PC-9 (cell line): Measurements from ENCODE around the gene CEP83. TPM values are rescaled to one million over a fixed set of nuclear protein-coding genes. Genes with fewer than 3 reads are reported as not detected.
A peak's percentile ranks its signal among the peaks of the same experiment; 100 is the strongest.
"Not testable (repeated sequence)": the region's sequence is repeated elsewhere in the genome, so short reads cannot be mapped to it uniquely, and the experiment has no call there.

ENCODE experiments used
- BruUV-seq: library from RNA; stranded (reverse); fragments of 400-500 nt; replicated peaks from 2 replicates; lab custom pipeline; 2021; lab: Mats Ljungman, UMichigan
- CTCF ChIA-PET: fragments of 300-600 bp; sonication (Branson Sonifier 250); formaldehyde crosslinking; loops from one replicate; lab custom pipeline; 2022; ENCODE audit warnings: antibody characterized with exemption; lab: Charles Lee
- POLR2A ChIA-PET: fragments of 300-600 bp; sonication (Branson Sonifier 250); formaldehyde crosslinking; loops from one replicate; lab custom pipeline; 2022; ENCODE audit warnings: antibody characterized with exemption; ENCODE audit not compliant: unreplicated experiment; lab: Charles Lee
- DNase-seq, 2 experiments: peaks; one replicate each; pipeline versions ENCODE4 v3.0.0 to v3.0.0-alpha.2; 2015 to 2022; ENCODE audit warnings: mixed read lengths in 1 of 2
- H2AFZ ChIP-seq: fragments of 200-600 bp; sonication (generic); 2 replicates; pipeline ENCODE4 v1.8.1; 2017; ENCODE audit warnings: antibody characterized with exemption
- H3F3A ChIP-seq: fragments of 200-600 bp; sonication (generic); 2 replicates; pipeline ENCODE4 v1.8.1; 2017; ENCODE audit warnings: antibody characterized with exemption, mild to moderate bottlenecking, low read depth; ENCODE audit not compliant: insufficient read depth
- H3K27ac ChIP-seq: fragments of 200-600 bp; sonication (generic); 2 replicates; pipeline ENCODE4 v1.6.1; 2016; ENCODE audit warnings: mixed run types
- H3K27me3 ChIP-seq: fragments of 200-600 bp; sonication (generic); 2 replicates; pipeline ENCODE4 v1.6.1; 2016; ENCODE audit warnings: low read depth, mixed run types; ENCODE audit not compliant: insufficient read depth
- H3K36me3 ChIP-seq: fragments of 200-600 bp; sonication (generic); 2 replicates; pipeline ENCODE4 v1.6.1; 2016; ENCODE audit warnings: low read depth, mixed run types
- H3K4me1 ChIP-seq: fragments of 200-600 bp; sonication (generic); replicated peaks from 2 replicates; pipeline ENCODE4 v1.6.1; 2016; ENCODE audit warnings: mixed run types; ENCODE audit not compliant: insufficient read depth
- H3K4me2 ChIP-seq: fragments of 200-600 bp; sonication (generic); 2 replicates; pipeline ENCODE4 v1.6.1; 2017; ENCODE audit warnings: mixed run types
- H3K4me3 ChIP-seq: fragments of 200-600 bp; sonication (generic); 2 replicates; pipeline ENCODE4 v1.6.1; 2016; ENCODE audit warnings: mixed run types
- H3K79me2 ChIP-seq: fragments of 200-600 bp; sonication (generic); 2 replicates; pipeline ENCODE4 v1.6.1; 2017; ENCODE audit warnings: low read depth, mixed run types
- H3K9me2 ChIP-seq: fragments of 200-600 bp; sonication (generic); 2 replicates; pipeline ENCODE4 v1.8.1; 2017; ENCODE audit warnings: mild to moderate bottlenecking; ENCODE audit not compliant: insufficient read depth
- H3K9me3 ChIP-seq: fragments of 200-600 bp; sonication (generic); 2 replicates; pipeline ENCODE4 v1.8.1; 2016; ENCODE audit warnings: low read depth; ENCODE audit not compliant: insufficient read depth
- H4K20me1 ChIP-seq: fragments of 200-600 bp; sonication (generic); 2 replicates; pipeline ENCODE4 v1.8.1; 2017; ENCODE audit not compliant: insufficient read depth
- EZH2 ChIP-seq: fragments of 200-600 bp; sonication (generic); IDR thresholded peaks from 2 replicates; pipeline ENCODE4 v1.8.0; 2017; ENCODE audit warnings: antibody characterized with exemption, low read depth
- intact Hi-C: fragments of 100-400 bp; cut with micrococcal nuclease; formaldehyde crosslinking; loops from one replicate; pipeline ENCODE4 v1.10.0; 2022; ENCODE audit not compliant: unreplicated experiment
- total RNA-seq: library from RNA; stranded (reverse); gene quantifications from 2 replicates; pipeline ENCODE4 v1.2.3, GENCODE V29; 2021
- TF ChIP-seq, protein P1 (sequence below): fragments of 200-600 bp; sonication (generic); conservative IDR thresholded peaks from 2 replicates; pipeline ENCODE4 v1.6.1; 2017; ENCODE audit warnings: mixed run types, antibody characterized with exemption, mild to moderate bottlenecking, moderate library complexity

Gene CEP83
- total RNA-seq, 1 experiment from 2014 or later, result 19.6 TPM

DNA sequence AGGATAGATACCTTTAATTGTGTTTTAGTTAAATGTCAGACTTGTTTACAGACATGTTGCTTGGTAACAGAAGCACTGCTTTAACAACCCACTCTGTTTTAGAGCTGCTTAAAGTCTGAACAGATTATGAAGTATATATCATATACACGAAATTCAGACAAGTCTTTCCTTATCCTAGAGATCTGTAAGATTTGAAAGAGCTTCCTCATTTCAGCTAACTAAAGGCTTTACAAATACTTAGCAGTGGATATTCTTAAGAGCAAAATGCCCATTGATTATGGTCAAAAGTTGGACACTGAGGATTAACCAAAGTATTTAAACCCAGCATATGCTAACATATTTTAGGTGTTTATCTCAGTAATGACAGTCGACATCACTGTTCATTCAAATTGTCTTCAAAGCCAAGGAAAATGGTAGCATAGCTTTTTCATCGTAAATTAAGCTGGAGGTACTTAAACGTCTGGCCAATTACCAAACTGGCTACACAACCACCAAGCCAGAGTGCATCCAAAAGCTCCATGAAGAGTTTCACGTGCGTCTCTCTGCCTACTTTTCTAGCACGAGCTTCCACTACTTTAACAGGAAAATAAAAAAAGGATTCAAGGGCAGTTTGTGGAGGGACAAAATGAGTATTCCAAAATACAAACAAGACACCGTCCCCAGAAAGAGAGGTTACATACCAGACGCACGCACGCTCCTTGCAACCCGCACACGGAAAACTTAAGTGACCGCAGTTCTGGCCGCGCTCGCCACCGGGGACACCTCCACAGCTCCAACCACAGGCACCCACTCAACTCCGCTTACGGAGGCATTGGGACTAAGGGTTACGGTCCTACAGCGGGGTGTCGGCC is 565 bp downstream of the CEP83 start:
- CTCF ChIA-PET, result no interaction called here
- H3K27ac ChIP-seq, result peak overlapping the region; percentile 57
- BruUV-seq, result TSS peak; percentile 73
- H3F3A ChIP-seq, result no peaks in the 10 kb centered on the region
- H3K36me3 ChIP-seq, result no peaks in the 10 kb centered on the region
- POLR2A ChIA-PET, result interaction anchor here (0.6 kb wide), 2 partner anchors 694 to 821 kb away, joined by 3 to 8 read pairs; no protein-coding TSS in a partner anchor
- 0 out of 2 replicates have a peak, but pooled peaks cover 3% of the 10 kb centered on the region for H3K9me3 ChIP-seq
- TF ChIP-seq, protein P1, sequence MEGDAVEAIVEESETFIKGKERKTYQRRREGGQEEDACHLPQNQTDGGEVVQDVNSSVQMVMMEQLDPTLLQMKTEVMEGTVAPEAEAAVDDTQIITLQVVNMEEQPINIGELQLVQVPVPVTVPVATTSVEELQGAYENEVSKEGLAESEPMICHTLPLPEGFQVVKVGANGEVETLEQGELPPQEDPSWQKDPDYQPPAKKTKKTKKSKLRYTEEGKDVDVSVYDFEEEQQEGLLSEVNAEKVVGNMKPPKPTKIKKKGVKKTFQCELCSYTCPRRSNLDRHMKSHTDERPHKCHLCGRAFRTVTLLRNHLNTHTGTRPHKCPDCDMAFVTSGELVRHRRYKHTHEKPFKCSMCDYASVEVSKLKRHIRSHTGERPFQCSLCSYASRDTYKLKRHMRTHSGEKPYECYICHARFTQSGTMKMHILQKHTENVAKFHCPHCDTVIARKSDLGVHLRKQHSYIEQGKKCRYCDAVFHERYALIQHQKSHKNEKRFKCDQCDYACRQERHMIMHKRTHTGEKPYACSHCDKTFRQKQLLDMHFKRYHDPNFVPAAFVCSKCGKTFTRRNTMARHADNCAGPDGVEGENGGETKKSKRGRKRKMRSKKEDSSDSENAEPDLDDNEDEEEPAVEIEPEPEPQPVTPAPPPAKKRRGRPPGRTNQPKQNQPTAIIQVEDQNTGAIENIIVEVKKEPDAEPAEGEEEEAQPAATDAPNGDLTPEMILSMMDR, result no peak
- TF ChIP-seq EZH2, result no peak
- peak overlapping the region; percentile 82 for H3K4me3 ChIP-seq
- peaks cover 46% of the 10 kb centered on the region for H3K79me2 ChIP-seq
- H3K4me1 ChIP-seq, result peaks cover 30% of the 10 kb centered on the region
- no peak for DNase-seq
- peak overlapping the region; percentile 92 for H2AFZ ChIP-seq
- intact Hi-C loops, result no loop called here
- no peaks in the 10 kb centered on the region for H4K20me1 ChIP-seq
- no peaks in the 10 kb centered on the region for H3K9me2 ChIP-seq
- peak overlapping the region; percentile 87 for H3K4me2 ChIP-seq
- H3K27me3 ChIP-seq, result no peaks in the 10 kb centered on the region

DNA sequence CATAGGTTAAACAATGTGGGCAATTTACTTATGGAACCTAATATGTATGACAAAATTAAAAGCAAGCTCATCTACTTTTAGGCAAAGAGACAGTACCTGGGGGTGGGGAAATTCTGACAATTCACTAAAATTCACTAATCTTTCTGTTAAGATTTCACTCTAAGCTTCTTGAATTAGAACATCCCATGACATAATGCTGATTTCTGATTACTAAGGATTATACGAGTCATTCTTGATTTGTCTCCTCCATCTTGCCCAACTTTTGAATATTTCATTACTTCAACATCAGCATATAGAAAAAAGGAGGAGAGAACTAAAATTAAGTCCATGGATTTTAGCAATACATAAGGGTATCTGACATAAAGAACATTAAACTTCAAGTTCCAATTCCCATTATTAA is 2.4 kb downstream of the CEP83 start:
- POLR2A ChIA-PET, result no interaction called here
- H3K4me3 ChIP-seq, result no peak overlapping the region

DNA sequence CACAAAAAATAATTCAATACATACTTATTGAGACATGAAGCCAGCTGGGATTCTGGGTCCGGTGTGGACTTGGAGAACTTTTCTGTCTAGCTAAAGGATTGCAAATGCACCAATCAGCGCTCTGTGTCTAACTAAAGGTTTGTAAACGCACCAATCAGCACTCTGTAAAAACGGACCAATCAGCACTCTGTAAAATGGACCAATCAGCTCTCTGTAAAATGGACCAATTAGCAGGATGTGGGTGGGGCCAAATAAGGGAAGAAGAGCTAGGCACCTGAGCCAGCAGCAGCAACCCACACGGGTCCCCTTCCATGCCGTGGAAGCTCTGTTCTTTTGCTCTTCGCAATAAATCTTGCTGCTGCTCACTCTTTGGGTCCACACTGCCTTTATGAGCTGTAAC is 5.3 kb downstream of the CEP83 start:
- H3K27ac ChIP-seq, H4K20me1 ChIP-seq, H3K36me3 ChIP-seq, BruUV-seq, POLR2A ChIA-PET, H3K9me3 ChIP-seq, H3K4me3 ChIP-seq, H3K9me2 ChIP-seq, H3F3A ChIP-seq, H3K27me3 ChIP-seq, CTCF ChIA-PET, intact Hi-C loops, H3K4me2 ChIP-seq, H2AFZ ChIP-seq, DNase-seq: not testable (repeated sequence)
- Histone ChIP-seq H3K4me1 (peaks cover 21% of the 10 kb centered on the region), H3K79me2 (peaks cover 70% of the 10 kb centered on the region)

More for the DNA sequence above, 2.4 kb downstream of the CEP83 start:
- BruUV-seq, result no TSS peak
- H3K4me1 ChIP-seq, result peaks cover 30% of the 10 kb centered on the region
- no peaks in the 10 kb centered on the region for H3K36me3 ChIP-seq
- no peaks in the 10 kb centered on the region for H3K27me3 ChIP-seq
- peak overlapping the region; percentile 87; the same call in 1 of the 2 replicates for H3K4me2 ChIP-seq
- H2AFZ ChIP-seq, result no peak overlapping the region
- TF ChIP-seq EZH2, result no peak
- TF ChIP-seq, protein P1, result no peak
- no peak for DNase-seq
- CTCF ChIA-PET, result no interaction called here
- no peaks in the 10 kb centered on the region for H3F3A ChIP-seq
- peaks cover 56% of the 10 kb centered on the region for H3K79me2 ChIP-seq
- intact Hi-C loops, result no loop called here
- no peaks in the 10 kb centered on the region for H3K9me2 ChIP-seq
- no peak overlapping the region for H3K27ac ChIP-seq
- H4K20me1 ChIP-seq, result no peaks in the 10 kb centered on the region
- 0 out of 2 replicates have a peak, but pooled peaks cover 3% of the 10 kb centered on the region for H3K9me3 ChIP-seq
